Heart left ventricle (tissue), 16 donors: ENCODE data around the gene C1orf21. TPM values are rescaled to one million over a fixed set of nuclear protein-coding genes. Genes with fewer than 3 reads are reported as not detected.
"Not testable (repeated sequence)": the region's sequence is repeated elsewhere in the genome, so short reads cannot be mapped to it uniquely, and the experiment has no call there.

Experiments used
- ATAC-seq, 4 donors: fragments of 200-7000 bp; cut with Tn5 transposase; one replicate each; pipeline ENCODE4 v1.9.1; 2020 to 2022; ENCODE audit warnings: moderate library complexity in 4 of 4, mild to moderate bottlenecking in 3 of 4, moderate number of reproducible peaks in 1 of 4
- DNase-seq, 5 donors: peaks; one replicate each; pipeline ENCODE4 v3.0.0-alpha.2; 2020
- H3K27ac ChIP-seq, 12 donors: fragments of 200-600 bp; sonication (generic) in 4 of 12; one replicate each; pipeline versions ENCODE4 v1.5.0 to v1.8.0; 2016 to 2022; ENCODE audit warnings: mild to moderate bottlenecking in 2 of 12
- H3K27me3 ChIP-seq, 9 donors: fragments of 200-600 bp; sonication (generic) in 2 of 9; one replicate each; pipeline versions ENCODE4 v1.5.1 to v1.8.0; 2016 to 2022; ENCODE audit warnings: mild to moderate bottlenecking in 3 of 9
- H3K36me3 ChIP-seq, 9 donors: fragments of 200-600 bp; sonication (generic) in 2 of 9; one replicate each; pipeline versions ENCODE4 v1.5.0 to v1.8.0; 2018 to 2022; ENCODE audit warnings: mild to moderate bottlenecking in 2 of 9
- H3K4me1 ChIP-seq, 12 donors: fragments of 200-600 bp; sonication (generic) in 4 of 12; one replicate each; pipeline versions ENCODE4 v1.5.0 to v1.8.0; 2016 to 2022; ENCODE audit warnings: mild to moderate bottlenecking in 3 of 12
- H3K4me3 ChIP-seq, 12 donors: fragments of 200-600 bp; sonication (generic) in 4 of 12; one replicate each; pipeline versions ENCODE4 v1.5.0 to v1.8.0; 2017 to 2022; ENCODE audit warnings: mild to moderate bottlenecking in 9 of 12, moderate library complexity in 4 of 12
- H3K9me3 ChIP-seq, 12 donors: fragments of 200-600 bp; sonication (generic) in 4 of 12; one replicate each; pipeline versions ENCODE4 v1.5.0 to v1.8.0; 2016 to 2022; ENCODE audit warnings: mild to moderate bottlenecking in 1 of 12
- POLR2A ChIP-seq, 2 donors: fragments of 450-650 bp; IDR thresholded peaks; one replicate each; pipeline ENCODE4 v1.6.1; 2017; ENCODE audit warnings: antibody characterized with exemption in 2 of 2, mild to moderate bottlenecking in 2 of 2, moderate library complexity in 2 of 2
- WGBS, 4 donors: extraction: QIAGEN DNeasy Blood & Tissue Kit in 2 of 4; methylation state at CpG; one replicate each; pipeline versions ENCODE4 v1.1.5 to v1.1.7; 2013 to 2018; 5-methylcytosine and 5-hydroxymethylcytosine counted together
- intact Hi-C, 10 donors: fragments of 100-400 bp; cut with DNase I; formaldehyde crosslinking; loops; one replicate each; pipeline versions ENCODE4 v1.11.1 to v1.14.2; 2022
- polyA plus RNA-seq, 2 donors: library from polyadenylated mRNA; stranded (reverse); fragments of 200-250 nt; gene quantifications; one replicate each; pipeline ENCODE4 v1.2.3, GENCODE V29; 2013
- total RNA-seq, 9 donors: library from RNA; depleted of rRNA in 2 of 9; stranded (reverse); fragments of >200 nt in 2 of 9; fragmentation: NEBNext Ultra II Directional in 3 of 9; extraction: Animal tissue kit (Norgen Biotek cat#: 25700) in 3 of 9; gene quantifications; one replicate each; pipeline versions ENCODE4 v1.1.0 to v1.2.4, GENCODE V29; 2016 to 2023
- TF ChIP-seq, protein P1 (sequence below), 12 donors: fragments of 200-600 bp; sonication (generic) in 4 of 12; IDR thresholded peaks; one replicate each; pipeline versions ENCODE4 v1.5.0 to v1.8.0; 2018 to 2022; ENCODE audit warnings: antibody characterized with exemption in 12 of 12, mild to moderate bottlenecking in 5 of 12
- donor health status: ischemic (EF 13 %, LVEDD 7.1; RV severe dilation, severe dysfunction).
- donor health status: healthy with polysubstance abuse.
- donor health status: DM: no; HTN: yes; CAD: no.
- donor health status: DM: no; HTN: no; CAD: no.
- donor health status: ischemic (EF 25% LVEDD 6.9; RV normal size, moderate dysfunction).
- donor health status: ischemic (EF 25% LVEDD 5.7; RV mildly dilated, moderate dysfunction).
- donor health status: healthy.
- donor health status: DM: yes; HTN: yes; CAD: no.
- donor health status: ischemic (EF 35%, LVEDD 5.7; RV mildly dilated, moderate dysfunction).
- donor health status: nonischemic (EF 11% LVEDD 7.7; RV severe dilation, severe dysfunction).
- donor health status: DM: yes; HTN: yes; CAD: no.
- donor health status: PGD.
- donor health status: ischemic (EF 29% LVEDD 5.4; RV normal size, mild dysfunction).
- donor health status: nonischemic (EF 23%, LVEDD 6.1; RV moderate dilation, normal function).

Gene C1orf21
- total and polyA plus RNA-seq, 11 donors = 32.0 to 81.3 (median 68.4) TPM

DNA sequence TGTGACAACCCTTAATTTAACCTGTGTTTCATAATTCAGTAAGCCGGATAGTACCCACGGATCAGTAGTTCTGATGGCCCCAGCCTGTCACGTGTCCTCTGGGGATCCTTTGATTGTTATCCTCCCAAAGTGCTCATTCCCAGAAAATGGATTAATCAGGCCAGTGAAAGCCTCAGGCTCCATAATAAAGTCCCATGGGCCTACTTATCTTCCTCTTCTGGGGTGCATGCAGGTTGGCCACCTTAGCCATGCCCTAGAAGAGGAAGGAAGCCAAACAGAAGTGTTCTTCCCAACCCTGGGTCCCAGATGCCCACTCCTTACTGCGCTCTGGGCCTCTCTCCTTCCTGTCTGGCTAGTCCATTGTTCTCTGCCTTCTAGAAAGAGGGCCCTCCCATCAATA is 221.8 kb downstream of the C1orf21 start:
- Histone ChIP-seq H3K4me3 (no peak overlapping the region), H3K27ac (peak overlapping the region in 8 of 12 donors; percentile 2 to 82 (median 34)), H3K9me3 (no peaks in the 10 kb centered on the region), H3K4me1 (peaks cover 0 to 35% (median 16%) of the 10 kb centered on the region in 12 donors), H3K27me3 (no peaks in the 10 kb centered on the region), H3K36me3 (peaks cover 0 to 4% (median 0%) of the 10 kb centered on the region in 9 donors)
- 80 to 85% (median 80%) methylated on average over 4 of the region's 4 CpGs for WGBS, 4 donors
- TF ChIP-seq, protein P1, sequence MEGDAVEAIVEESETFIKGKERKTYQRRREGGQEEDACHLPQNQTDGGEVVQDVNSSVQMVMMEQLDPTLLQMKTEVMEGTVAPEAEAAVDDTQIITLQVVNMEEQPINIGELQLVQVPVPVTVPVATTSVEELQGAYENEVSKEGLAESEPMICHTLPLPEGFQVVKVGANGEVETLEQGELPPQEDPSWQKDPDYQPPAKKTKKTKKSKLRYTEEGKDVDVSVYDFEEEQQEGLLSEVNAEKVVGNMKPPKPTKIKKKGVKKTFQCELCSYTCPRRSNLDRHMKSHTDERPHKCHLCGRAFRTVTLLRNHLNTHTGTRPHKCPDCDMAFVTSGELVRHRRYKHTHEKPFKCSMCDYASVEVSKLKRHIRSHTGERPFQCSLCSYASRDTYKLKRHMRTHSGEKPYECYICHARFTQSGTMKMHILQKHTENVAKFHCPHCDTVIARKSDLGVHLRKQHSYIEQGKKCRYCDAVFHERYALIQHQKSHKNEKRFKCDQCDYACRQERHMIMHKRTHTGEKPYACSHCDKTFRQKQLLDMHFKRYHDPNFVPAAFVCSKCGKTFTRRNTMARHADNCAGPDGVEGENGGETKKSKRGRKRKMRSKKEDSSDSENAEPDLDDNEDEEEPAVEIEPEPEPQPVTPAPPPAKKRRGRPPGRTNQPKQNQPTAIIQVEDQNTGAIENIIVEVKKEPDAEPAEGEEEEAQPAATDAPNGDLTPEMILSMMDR (IDR thresholded peaks at IDR 0.05) = no peak
- DNase-seq = no peak
- ATAC-seq = peak in 1 of 4 donors; percentile 45
- intact Hi-C loops = no loop called here

DNA sequence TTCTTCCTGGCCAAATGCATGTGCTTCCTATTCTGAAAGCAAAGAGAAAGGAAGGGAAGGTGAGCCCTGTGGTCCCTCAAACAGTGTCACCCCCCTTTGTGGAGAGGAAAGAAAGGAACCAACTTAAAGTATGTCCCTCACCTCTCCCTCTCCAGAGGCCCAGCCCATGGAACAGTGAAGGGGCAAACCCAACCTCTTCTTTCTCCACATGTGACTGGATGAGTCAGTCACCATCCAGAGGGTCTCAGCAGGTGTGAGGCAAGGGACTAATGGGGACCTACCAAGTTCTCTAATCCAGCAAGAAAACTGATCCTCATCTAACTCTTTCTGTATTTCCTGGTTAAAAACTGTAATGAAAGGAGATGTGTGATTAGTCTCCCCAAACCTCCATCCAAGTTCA is 222.2 kb downstream of the C1orf21 start:
- ATAC-seq (no peak), DNase-seq (no peak)
- H3K27ac ChIP-seq = peak overlapping the region in 10 of 12 donors; percentile 2 to 82 (median 34)
- no peaks in the 10 kb centered on the region for H3K27me3 ChIP-seq
- H3K4me3 ChIP-seq = no peak overlapping the region
- intact Hi-C loops = no loop called here
- no peaks in the 10 kb centered on the region for H3K9me3 ChIP-seq
- TF ChIP-seq, protein P1 (IDR thresholded peaks at IDR 0.05) = no peak
- TF ChIP-seq POLR2A (IDR thresholded peaks at IDR 0.05) = no peak
- H3K36me3 ChIP-seq = peaks cover 0 to 4% (median 0%) of the 10 kb centered on the region in 9 donors
- H3K4me1 ChIP-seq = peaks cover 0 to 35% (median 16%) of the 10 kb centered on the region in 12 donors

DNA sequence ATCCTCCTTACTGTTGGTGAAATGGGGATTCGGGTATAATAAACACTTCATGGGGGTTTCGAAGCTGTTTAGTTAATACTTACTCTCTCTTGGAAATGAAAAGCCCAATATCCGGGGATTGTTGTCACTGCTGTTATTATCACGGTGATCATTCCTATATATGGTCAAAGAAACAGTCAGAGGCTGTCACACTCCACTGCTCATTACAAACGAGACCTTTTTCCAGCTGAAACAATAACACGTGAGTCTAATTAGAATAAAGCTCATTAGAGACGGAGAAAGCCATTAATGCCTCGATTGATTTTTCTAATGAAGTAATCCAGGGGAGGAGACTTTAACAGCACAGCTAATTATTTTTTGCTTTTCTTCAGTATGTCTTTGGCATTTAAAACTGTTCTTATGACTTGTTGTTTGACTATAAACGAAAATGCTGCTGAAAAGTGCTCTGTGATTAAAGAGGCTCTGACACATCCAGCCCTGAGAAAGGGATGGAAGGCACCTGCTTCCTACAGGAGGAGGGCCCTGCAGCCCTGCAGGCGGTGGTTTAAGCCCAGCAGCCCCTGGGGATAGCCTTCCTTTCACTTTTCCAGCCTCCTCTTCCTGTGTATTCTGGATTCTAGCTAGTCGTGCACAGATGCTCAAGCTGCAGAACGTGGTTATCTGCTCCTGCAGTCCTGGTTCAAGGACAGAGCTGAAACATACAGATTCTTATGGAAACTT is 224.2 kb downstream of the C1orf21 start:
- 40 to 55% (median 49%) methylated on average over 12 of the region's 12 CpGs for WGBS, 4 donors
- H3K9me3 ChIP-seq = no peaks in the 10 kb centered on the region
- DNase-seq (peak in 3 of 5 donors; percentile 40 to 63 (median 50)), ATAC-seq (peak; percentile 51 to 80 (median 70))
- H3K4me3 ChIP-seq = peak overlapping the region in 4 of 12 donors; percentile 7 to 22 (median 20)
- H3K4me1 ChIP-seq = peaks cover 0 to 45% (median 25%) of the 10 kb centered on the region in 12 donors
- H3K27me3 ChIP-seq = no peaks in the 10 kb centered on the region
- H3K27ac ChIP-seq = peak overlapping the region in 10 of 12 donors; percentile 32 to 82 (median 55)
- TF ChIP-seq, protein P1 (IDR thresholded peaks at IDR 0.05) = no peak
- TF ChIP-seq POLR2A (IDR thresholded peaks at IDR 0.05) = no peak
- intact Hi-C loops = loop anchor here in 1 of 10 donors (10.0 kb wide), 1 partner anchor 46 kb away; no protein-coding TSS in a partner anchor
- no peaks in the 10 kb centered on the region for H3K36me3 ChIP-seq

DNA sequence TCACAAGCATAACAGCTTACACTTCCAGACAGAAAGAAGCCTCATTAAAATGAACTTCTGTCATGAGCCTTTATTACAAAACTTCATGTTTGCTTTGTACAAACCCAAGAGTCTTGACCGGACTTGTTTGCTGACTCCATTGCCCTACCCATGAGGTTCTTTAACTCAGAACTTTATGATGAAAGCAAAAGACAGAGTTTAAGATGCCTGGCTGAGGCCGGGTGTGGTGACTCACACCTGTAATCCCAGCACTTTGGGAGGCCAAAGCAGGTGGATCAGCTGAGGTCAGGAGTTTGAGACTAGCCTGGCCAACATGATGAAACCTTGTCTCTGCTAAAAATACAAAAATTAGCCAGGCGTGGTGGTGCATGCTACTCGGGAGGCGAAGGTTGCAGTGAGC is 225.4 kb downstream of the C1orf21 start:
- Histone ChIP-seq H3K4me1 (peaks cover 0 to 45% (median 25%) of the 10 kb centered on the region in 12 donors), H3K27ac (peak overlapping the region in 2 of 12 donors; percentile 56 to 82)
- 87 to 96% (median 94%) methylated on average over 5 of the region's 5 CpGs for WGBS, 4 donors
- H3K36me3 ChIP-seq, ATAC-seq, DNase-seq, H3K27me3 ChIP-seq, H3K9me3 ChIP-seq, H3K4me3 ChIP-seq: not testable (repeated sequence)
- intact Hi-C loops = loop anchor here in 1 of 10 donors (10.0 kb wide), 1 partner anchor 47 kb away; no protein-coding TSS in a partner anchor
